ENCODE measurements around the gene FBLN2. TPM values are rescaled to one million over a fixed set of nuclear protein-coding genes. Genes with fewer than 3 reads are reported as not detected.

Gene FBLN2
- polyA plus RNA-seq, 2 of the 4 experiments (the other 2 are of a cell fraction), result 1.1 to 2.7 TPM

DNA sequence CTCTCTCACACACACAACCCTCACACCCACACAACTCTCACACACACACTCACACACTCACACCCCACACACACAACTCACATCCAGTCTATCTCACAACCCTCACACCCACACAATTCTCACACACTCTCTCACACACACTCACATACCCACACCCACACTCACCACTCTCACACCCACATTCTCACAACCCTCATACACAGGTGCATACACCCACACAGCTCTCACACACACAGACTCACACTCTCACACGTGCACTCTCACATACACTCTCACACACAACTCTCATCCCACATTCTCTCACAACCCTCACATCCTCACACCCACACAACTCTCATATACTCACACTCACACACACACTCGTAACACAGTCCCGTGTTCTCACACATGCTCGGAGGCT, 134.4 kb downstream of the FBLN2 start:
- no peak overlapping the region for H3K27ac ChIP-seq
- no peak overlapping the region for H3K4me3 ChIP-seq
- no peak for FAIRE-seq
- TF ChIP-seq HDAC2 (IDR thresholded peaks at IDR 0.05) (no peak), JUNB (IDR thresholded peaks at IDR 0.05) (no peak), ESRRA (IDR thresholded peaks at IDR 0.05; ENCODE audit: borderline replicate concordance, low read length) (no peak)
- 20% methylated on average over 4 of the region's 4 CpGs for WGBS (ENCODE audit: missing lambda C conversion rate)
- CTCF ChIA-PET, result no interaction called here
- POLR2A ChIA-PET, result no interaction called here
- no peaks in the 10 kb centered on the region for H3K9me3 ChIP-seq
- no peak for ATAC-seq
- H3K4me2 ChIP-seq, result no peak overlapping the region
- H3K4me1 ChIP-seq, result no peaks in the 10 kb centered on the region
- DNase-seq (ENCODE audit: low read depth in 1 of 2, low spot score in 1 of 2), result no peak

DNA sequence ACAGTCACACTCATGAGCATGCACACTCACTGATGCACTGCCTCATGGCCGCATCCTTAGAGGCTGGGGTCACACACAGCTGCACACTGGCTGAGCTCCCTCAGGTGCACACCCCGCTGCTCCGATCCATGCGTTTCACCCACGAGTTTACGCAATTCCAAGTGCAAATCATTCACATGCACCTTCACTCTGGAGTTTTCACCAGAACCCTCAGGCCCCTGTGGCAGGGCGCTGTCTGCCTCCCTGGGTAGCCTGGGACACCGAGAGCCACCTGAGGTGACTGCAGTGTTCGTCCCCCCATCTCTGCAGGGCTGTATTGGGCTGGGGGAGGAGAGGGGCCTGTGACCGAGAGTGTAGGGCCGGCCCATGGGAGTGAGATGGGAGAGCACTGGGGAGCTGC, 134.8 kb downstream of the FBLN2 start:
- Histone ChIP-seq H3K4me1 (no peaks in the 10 kb centered on the region), H3K4me2 (no peak overlapping the region), H3K9me3 (no peaks in the 10 kb centered on the region), H3K27ac (no peak overlapping the region), H3K4me3 (no peak overlapping the region)
- FAIRE-seq, result no peak
- CTCF ChIA-PET, result interaction anchor here (1.2 kb wide), 1 partner anchor 201 kb away, joined by 3 read pairs; no protein-coding TSS in a partner anchor
- no peak for DNase-seq (ENCODE audit: low read depth in 1 of 2, low spot score in 1 of 2)
- POLR2A ChIA-PET, result no interaction called here
- ATAC-seq, result no peak
- TF ChIP-seq MAFK (IDR thresholded peaks at IDR 0.05; ENCODE audit: partially characterized antibody), result no peak
- no peak for TF ChIP-seq GATA3 (IDR thresholded peaks at IDR 0.05; ENCODE audit: borderline replicate concordance)
- TF ChIP-seq, protein P1, sequence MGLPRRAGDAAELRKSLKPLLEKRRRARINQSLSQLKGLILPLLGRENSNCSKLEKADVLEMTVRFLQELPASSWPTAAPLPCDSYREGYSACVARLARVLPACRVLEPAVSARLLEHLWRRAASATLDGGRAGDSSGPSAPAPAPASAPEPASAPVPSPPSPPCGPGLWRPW (IDR thresholded peaks at IDR 0.05), result no peak
- no peak for TF ChIP-seq POLR2AphosphoS2 (conservative IDR thresholded peaks at IDR 0.05; ENCODE audit: low read length)
- TF ChIP-seq JUNB (IDR thresholded peaks at IDR 0.05), result no peak
- no peak for TF ChIP-seq EP300 (IDR thresholded peaks at IDR 0.05)
- no peak for TF ChIP-seq BHLHE40 (IDR thresholded peaks at IDR 0.05; ENCODE audit: low read depth, low read length)
- TF ChIP-seq HMGXB4 (CRISPR knock-in tag; IDR thresholded peaks at IDR 0.05; ENCODE audit: borderline replicate concordance), result no peak
- WGBS (ENCODE audit: missing lambda C conversion rate), result 57% methylated on average over 11 of the region's 11 CpGs

- DNase-seq (ENCODE audit: low read depth in 1 of 2, low spot score in 1 of 2) (no peak), FAIRE-seq (no peak), ATAC-seq (no peak)
- WGBS (ENCODE audit: missing lambda C conversion rate), result 46% methylated on average over 9 of the region's 12 CpGs
- POLR2A ChIA-PET, result no interaction called here
- TF ChIP-seq RFX5 (IDR thresholded peaks at IDR 0.05) (no peak), POLR2AphosphoS2 (conservative IDR thresholded peaks at IDR 0.05; ENCODE audit: low read length) (no peak), CEBPB (IDR thresholded peaks at IDR 0.05) (no peak), CBX2 (IDR thresholded peaks at IDR 0.05; ENCODE audit: borderline replicate concordance, low read depth) (no peak), NFE2L2 (conservative IDR thresholded peaks at IDR 0.05; ENCODE audit: low read length) (no peak), FOXS1 (CRISPR knock-in tag; IDR thresholded peaks at IDR 0.05) (no peak), ZSCAN20 (CRISPR knock-in tag; IDR thresholded peaks at IDR 0.05) (no peak), SREBF2 (IDR thresholded peaks at IDR 0.05) (no peak), HOXA7 (CRISPR knock-in tag; IDR thresholded peaks at IDR 0.05) (no peak), CHD4 (IDR thresholded peaks at IDR 0.05; ENCODE audit: borderline replicate concordance) (no peak), ZNF302 (CRISPR knock-in tag; IDR thresholded peaks at IDR 0.05) (no peak), ESRRA (IDR thresholded peaks at IDR 0.05; ENCODE audit: borderline replicate concordance, low read length) (no peak), FOSB (CRISPR knock-in tag; IDR thresholded peaks at IDR 0.05) (no peak)
- TF ChIP-seq, protein P2, sequence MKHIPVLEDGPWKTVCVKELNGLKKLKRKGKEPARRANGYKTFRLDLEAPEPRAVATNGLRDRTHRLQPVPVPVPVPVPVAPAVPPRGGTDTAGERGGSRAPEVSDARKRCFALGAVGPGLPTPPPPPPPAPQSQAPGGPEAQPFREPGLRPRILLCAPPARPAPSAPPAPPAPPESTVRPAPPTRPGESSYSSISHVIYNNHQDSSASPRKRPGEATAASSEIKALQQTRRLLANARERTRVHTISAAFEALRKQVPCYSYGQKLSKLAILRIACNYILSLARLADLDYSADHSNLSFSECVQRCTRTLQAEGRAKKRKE (CRISPR knock-in tag; IDR thresholded peaks at IDR 0.05; ENCODE audit: low read depth), result no peak
- TF ChIP-seq, protein P3, sequence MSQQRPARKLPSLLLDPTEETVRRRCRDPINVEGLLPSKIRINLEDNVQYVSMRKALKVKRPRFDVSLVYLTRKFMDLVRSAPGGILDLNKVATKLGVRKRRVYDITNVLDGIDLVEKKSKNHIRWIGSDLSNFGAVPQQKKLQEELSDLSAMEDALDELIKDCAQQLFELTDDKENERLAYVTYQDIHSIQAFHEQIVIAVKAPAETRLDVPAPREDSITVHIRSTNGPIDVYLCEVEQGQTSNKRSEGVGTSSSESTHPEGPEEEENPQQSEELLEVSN (IDR thresholded peaks at IDR 0.05; ENCODE audit: borderline replicate concordance, low read depth), result no peak
- H3K27ac ChIP-seq, result no peak overlapping the region
- H3K4me1 ChIP-seq, result no peaks in the 10 kb centered on the region
- CTCF ChIA-PET, result interaction anchor here (1.2 to 1.4 kb wide), 2 partner anchors 14 to 201 kb away, joined by 3 read pairs; no protein-coding TSS in a partner anchor
- H3K9me3 ChIP-seq, result no peaks in the 10 kb centered on the region
- H3K4me3 ChIP-seq, result no peak overlapping the region
- no peak overlapping the region for H3K4me2 ChIP-seq
These were observed 135.4 kb downstream of the FBLN2 start for GRCh38 chr3:13684350-13684749.

Measured in A549 (cell line).